Measurements from ENCODE around the gene GNMT. TPM values are rescaled to one million over a fixed set of nuclear protein-coding genes. Genes with fewer than 3 reads are reported as not detected.
A peak's percentile ranks its signal among the peaks of the same experiment; 100 is the strongest.

The GNMT gene
- total RNA-seq, 1 experiment from 2014 or later = 0.30 TPM

DNA sequence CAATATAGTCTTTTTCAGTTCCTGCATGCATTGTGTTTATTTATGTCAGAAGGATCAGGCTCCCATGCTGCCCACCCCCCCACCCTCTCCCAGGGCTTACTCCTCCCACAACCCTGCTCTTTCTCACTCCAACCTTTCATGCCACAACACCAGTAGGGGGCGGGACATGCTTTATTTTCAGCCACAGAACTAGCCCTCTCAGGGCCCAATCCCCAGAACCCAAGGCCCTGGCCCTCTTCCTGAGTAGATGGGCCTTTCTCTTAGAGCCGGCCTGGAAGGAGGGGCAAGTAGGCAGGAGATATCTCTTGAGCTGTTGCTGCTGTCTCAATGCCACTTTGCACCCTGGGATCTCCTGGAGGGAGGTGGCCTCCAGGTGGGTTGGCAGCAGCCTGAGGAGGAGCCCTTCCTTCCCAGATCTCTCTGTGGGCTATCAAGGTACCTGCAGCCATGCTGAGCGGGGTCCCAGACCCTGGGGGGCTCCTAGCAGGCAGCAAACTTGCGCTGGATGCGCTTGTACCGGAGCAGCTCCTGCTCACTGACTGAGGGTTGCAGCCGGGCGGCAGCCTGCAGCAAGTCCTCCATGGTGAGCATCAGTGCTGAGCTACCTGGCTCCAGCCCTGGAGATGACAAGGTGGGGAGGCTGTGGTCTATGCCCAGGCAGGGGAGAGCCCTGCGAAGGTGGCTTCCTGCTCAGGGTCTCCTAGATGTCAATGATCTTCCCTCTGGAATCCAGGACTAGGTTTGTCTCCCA, 3.5 kb downstream of the GNMT start:
- TF ChIP-seq, protein P1, sequence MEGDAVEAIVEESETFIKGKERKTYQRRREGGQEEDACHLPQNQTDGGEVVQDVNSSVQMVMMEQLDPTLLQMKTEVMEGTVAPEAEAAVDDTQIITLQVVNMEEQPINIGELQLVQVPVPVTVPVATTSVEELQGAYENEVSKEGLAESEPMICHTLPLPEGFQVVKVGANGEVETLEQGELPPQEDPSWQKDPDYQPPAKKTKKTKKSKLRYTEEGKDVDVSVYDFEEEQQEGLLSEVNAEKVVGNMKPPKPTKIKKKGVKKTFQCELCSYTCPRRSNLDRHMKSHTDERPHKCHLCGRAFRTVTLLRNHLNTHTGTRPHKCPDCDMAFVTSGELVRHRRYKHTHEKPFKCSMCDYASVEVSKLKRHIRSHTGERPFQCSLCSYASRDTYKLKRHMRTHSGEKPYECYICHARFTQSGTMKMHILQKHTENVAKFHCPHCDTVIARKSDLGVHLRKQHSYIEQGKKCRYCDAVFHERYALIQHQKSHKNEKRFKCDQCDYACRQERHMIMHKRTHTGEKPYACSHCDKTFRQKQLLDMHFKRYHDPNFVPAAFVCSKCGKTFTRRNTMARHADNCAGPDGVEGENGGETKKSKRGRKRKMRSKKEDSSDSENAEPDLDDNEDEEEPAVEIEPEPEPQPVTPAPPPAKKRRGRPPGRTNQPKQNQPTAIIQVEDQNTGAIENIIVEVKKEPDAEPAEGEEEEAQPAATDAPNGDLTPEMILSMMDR (IDR thresholded peaks at IDR 0.05; ENCODE audit: unreplicated experiment) = no peak
- Mint-ChIP-seq H3K9me3 (ENCODE audit: unreplicated experiment) (no peaks in the 10 kb centered on the region), H3K4me3 (ENCODE audit: unreplicated experiment) (no peak overlapping the region), H3K27ac (ENCODE audit: low read depth, unreplicated experiment) (no peak overlapping the region), H3K36me3 (ENCODE audit: insufficient read depth, unreplicated experiment) (peaks cover 29% of the 10 kb centered on the region), H3K27me3 (ENCODE audit: insufficient read depth, unreplicated experiment) (no peaks in the 10 kb centered on the region), H3K4me1 (ENCODE audit: insufficient read depth, unreplicated experiment) (peaks cover 7% of the 10 kb centered on the region)
- ChIA-PET POLR2A (interaction anchor here (0.6 to 1.2 kb wide), 3 partner anchors 10 to 179 kb away, joined by 3 to 5 read pairs (median 4); no protein-coding TSS in a partner anchor), CTCF (interaction anchor here (0.7 to 2.4 kb wide), 7 partner anchors 10 to 294 kb away, joined by 3 to 11 read pairs (median 3); no protein-coding TSS in a partner anchor)
- intact Hi-C loops (cut with micrococcal nuclease) = loop anchor here (5.0 kb wide), 1 partner anchor 37 kb away; the partner anchor contains the start of gene CNPY3
- TSS peak; percentile 35 for BruUV-seq (replicated peaks)
- peak; percentile 61 for DNase-seq (ENCODE audit: unreplicated experiment)

- Mint-ChIP-seq H3K4me1 (ENCODE audit: insufficient read depth, unreplicated experiment) (peaks cover 5% of the 10 kb centered on the region), H3K36me3 (ENCODE audit: insufficient read depth, unreplicated experiment) (peaks cover 21% of the 10 kb centered on the region), H3K9me3 (ENCODE audit: unreplicated experiment) (no peaks in the 10 kb centered on the region), H3K27me3 (ENCODE audit: insufficient read depth, unreplicated experiment) (no peaks in the 10 kb centered on the region), H3K27ac (ENCODE audit: low read depth, unreplicated experiment) (no peak overlapping the region), H3K4me3 (ENCODE audit: unreplicated experiment) (no peak overlapping the region)
- no TSS peak for BruUV-seq (replicated peaks)
- no peak for DNase-seq (ENCODE audit: unreplicated experiment)
- POLR2A ChIA-PET = interaction anchor here (2.0 kb wide), 1 partner anchor 37 kb away, joined by 4 read pairs; the partner anchor contains the start of gene CNPY3
- intact Hi-C loops (cut with micrococcal nuclease) = no loop called here
- TF ChIP-seq, protein P1 (IDR thresholded peaks at IDR 0.05; ENCODE audit: unreplicated experiment) = no peak
- CTCF ChIA-PET = interaction anchor here (2.4 kb wide), 1 partner anchor 65 kb away, joined by 10 read pairs; no protein-coding TSS in a partner anchor
These were observed 6.0 kb downstream of the GNMT start for GRCh38 chr6:42966571-42966970.

- no peaks in the 10 kb centered on the region for H3K27me3 Mint-ChIP-seq (ENCODE audit: insufficient read depth, unreplicated experiment)
- no peak overlapping the region for H3K27ac Mint-ChIP-seq (ENCODE audit: low read depth, unreplicated experiment)
- no TSS peak for BruUV-seq (replicated peaks)
- no peak overlapping the region for H3K4me3 Mint-ChIP-seq (ENCODE audit: unreplicated experiment)
- TF ChIP-seq, protein P1 (IDR thresholded peaks at IDR 0.05; ENCODE audit: unreplicated experiment) = no peak
- H3K36me3 Mint-ChIP-seq (ENCODE audit: insufficient read depth, unreplicated experiment) = peaks cover 24% of the 10 kb centered on the region
- intact Hi-C loops (cut with micrococcal nuclease) = no loop called here
- H3K9me3 Mint-ChIP-seq (ENCODE audit: unreplicated experiment) = no peaks in the 10 kb centered on the region
- POLR2A ChIA-PET = no interaction called here
- DNase-seq (ENCODE audit: unreplicated experiment) = no peak
- H3K4me1 Mint-ChIP-seq (ENCODE audit: insufficient read depth, unreplicated experiment) = peaks cover 7% of the 10 kb centered on the region
- CTCF ChIA-PET = no interaction called here
These were observed 6.7 kb downstream of the GNMT start for GRCh38 chr6:42967228-42967627.

DNA sequence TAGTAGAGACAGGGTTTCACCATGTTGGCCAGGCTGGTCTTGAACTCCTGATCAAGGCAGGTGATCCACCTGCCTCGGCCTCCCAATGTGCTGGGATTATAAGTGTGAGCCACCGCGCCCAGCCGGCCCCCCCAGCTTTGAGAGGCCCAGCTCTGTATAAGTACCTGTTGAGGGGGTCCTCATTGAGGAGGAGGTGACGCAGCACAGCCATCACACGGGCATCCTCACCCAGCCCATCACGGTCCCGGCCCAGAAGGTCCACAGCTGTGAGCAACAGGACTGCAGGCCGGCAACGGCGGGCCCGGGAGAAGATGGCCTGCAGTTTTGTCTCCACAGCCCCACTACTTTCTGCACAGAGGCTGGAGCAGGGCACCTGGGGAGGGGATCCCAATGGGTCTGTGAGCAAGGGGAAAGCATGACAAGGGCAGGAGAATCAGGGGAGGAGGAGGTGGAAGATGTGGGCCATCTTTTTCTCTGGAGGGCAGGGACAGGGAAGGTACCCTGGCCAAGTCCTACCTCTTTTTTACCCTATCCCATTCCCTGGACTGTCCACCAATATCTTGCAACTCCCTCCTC, 7.7 kb downstream of the GNMT start:
- Mint-ChIP-seq H3K4me1 (ENCODE audit: insufficient read depth, unreplicated experiment) (peaks cover 7% of the 10 kb centered on the region), H3K9me3 (ENCODE audit: unreplicated experiment) (no peaks in the 10 kb centered on the region), H3K36me3 (ENCODE audit: insufficient read depth, unreplicated experiment) (peaks cover 30% of the 10 kb centered on the region), H3K27me3 (ENCODE audit: insufficient read depth, unreplicated experiment) (no peaks in the 10 kb centered on the region), H3K4me3 (ENCODE audit: unreplicated experiment) (no peak overlapping the region), H3K27ac (ENCODE audit: low read depth, unreplicated experiment) (no peak overlapping the region)
- intact Hi-C loops (cut with micrococcal nuclease) = no loop called here
- DNase-seq (ENCODE audit: unreplicated experiment) = no peak
- no TSS peak for BruUV-seq (replicated peaks)
- TF ChIP-seq, protein P1 (IDR thresholded peaks at IDR 0.05; ENCODE audit: unreplicated experiment) = no peak
- POLR2A ChIA-PET = interaction anchor here (0.9 kb wide), 1 partner anchor 10 kb away, joined by 5 read pairs; no protein-coding TSS in a partner anchor
- CTCF ChIA-PET = no interaction called here
